Activated CD4-positive, alpha-beta T cell treated with anti-CD3 and anti-CD28 coated beads for 36 hours (primary cell): ENCODE measurements around the gene ANTKMT. TPM values are rescaled to one million over a fixed set of nuclear protein-coding genes. Genes with fewer than 3 reads are reported as not detected.

Experiments used
- ATAC-seq: fragments of 200-7000 bp; cut with Tn5 transposase; one replicate; pipeline ENCODE4 v1.10.0; 2021; ENCODE audit warnings: mild to moderate bottlenecking, moderate library complexity
- CTCF ChIA-PET: fragments of 350-600 bp; sonication (Branson Sonifier 250); formaldehyde crosslinking; loops from one replicate; lab custom pipeline; 2021; ENCODE audit warnings: antibody characterized with exemption; lab: Charles Lee
- POLR2A ChIA-PET: fragments of 350-600 bp; sonication (Branson Sonifier 250); formaldehyde crosslinking; loops from one replicate; lab custom pipeline; 2021; ENCODE audit warnings: antibody characterized with exemption, inconsistent platforms; lab: Charles Lee
- DNase-seq: peaks from one replicate; pipeline ENCODE4 v3.0.0-alpha.2; 2020
- H3K27ac Mint-ChIP-seq: one replicate; pipeline ENCODE4 v1.8.0; 2021; ENCODE audit warnings: mixed read lengths
- H3K27me3 Mint-ChIP-seq: one replicate; pipeline ENCODE4 v1.8.0; 2021; ENCODE audit warnings: mixed read lengths
- H3K36me3 Mint-ChIP-seq: one replicate; pipeline ENCODE4 v1.8.0; 2021; ENCODE audit warnings: low read depth, mixed read lengths
- H3K4me1 Mint-ChIP-seq: one replicate; pipeline ENCODE4 v1.8.0; 2021; ENCODE audit warnings: mixed read lengths
- H3K4me3 Mint-ChIP-seq: one replicate; pipeline ENCODE4 v1.8.0; 2021; ENCODE audit warnings: mild to moderate bottlenecking, moderate library complexity, mixed read lengths
- H3K9me3 Mint-ChIP-seq: one replicate; pipeline ENCODE4 v1.8.0; 2021; ENCODE audit warnings: low read depth, mixed read lengths
- intact Hi-C, 2 experiments: fragments of 100-400 bp; cut with DNase I in 1 of 2; cut with micrococcal nuclease in 1 of 2; formaldehyde crosslinking; loops; one replicate each; pipeline versions ENCODE4 v1.14.2 to v1.15.1; 2022 to 2024; cut with DNase I, micrococcal nuclease
- total RNA-seq, 2 experiments: library from RNA; stranded (reverse); gene quantifications; one replicate each; pipeline ENCODE4 v1.2.3, GENCODE V29; 2021

The ANTKMT gene
- total RNA-seq, 2 experiments from 2014 or later: 13.3 to 27.0 TPM

GRCh38 chr16:730666-731509, 9.9 kb downstream of the ANTKMT start:
- no peak overlapping the region for H3K4me3 Mint-ChIP-seq
- ATAC-seq: no peak
- H3K9me3 Mint-ChIP-seq: no peaks in the 10 kb centered on the region
- POLR2A ChIA-PET: no interaction called here
- no peaks in the 10 kb centered on the region for H3K27me3 Mint-ChIP-seq
- peaks cover 17% of the 10 kb centered on the region for H3K36me3 Mint-ChIP-seq
- intact Hi-C loops: loop anchor here in 1 of 2 experiments (5.0 kb wide), 1 partner anchor 581 kb away; no protein-coding TSS in a partner anchor
- no peak overlapping the region for H3K27ac Mint-ChIP-seq
- H3K4me1 Mint-ChIP-seq: peaks cover 10% of the 10 kb centered on the region
- no peak for DNase-seq
- CTCF ChIA-PET: interaction anchor here (0.6 to 1.7 kb wide), 2 partner anchors 10 to 1862 kb away, joined by 3 to 7 read pairs; partner anchors contain the start of gene ANTKMT

- Mint-ChIP-seq H3K27me3 (no peaks in the 10 kb centered on the region), H3K36me3 (peaks cover 22% of the 10 kb centered on the region), H3K9me3 (no peaks in the 10 kb centered on the region), H3K4me1 (peaks cover 17% of the 10 kb centered on the region), H3K27ac (no peak overlapping the region), H3K4me3 (no peak overlapping the region)
- DNase-seq (no peak), ATAC-seq (no peak)
- intact Hi-C loops: loop anchor here in 1 of 2 experiments (5.0 kb wide), 1 partner anchor 580 kb away; no protein-coding TSS in a partner anchor
- ChIA-PET POLR2A (no interaction called here), CTCF (interaction anchor here (0.9 to 1.1 kb wide), 2 partner anchors 9 to 20 kb away, joined by 3 to 4 read pairs; no protein-coding TSS in a partner anchor)
These were observed 11.4 kb downstream of the ANTKMT start for GRCh38 chr16:732332-732731.

- DNase-seq: peak; percentile 27
- Mint-ChIP-seq H3K27me3 (no peaks in the 10 kb centered on the region), H3K36me3 (peaks cover 25% of the 10 kb centered on the region), H3K4me3 (no peak overlapping the region), H3K27ac (no peak overlapping the region), H3K9me3 (no peaks in the 10 kb centered on the region), H3K4me1 (peaks cover 20% of the 10 kb centered on the region)
- intact Hi-C loops: loop anchor here in 1 of 2 experiments (5.0 kb wide), 1 partner anchor 579 kb away; no protein-coding TSS in a partner anchor
- ChIA-PET POLR2A (no interaction called here), CTCF (interaction anchor here (0.5 to 1.1 kb wide), 2 partner anchors 10 to 279 kb away, joined by 3 to 4 read pairs; no protein-coding TSS in a partner anchor)
- ATAC-seq: no peak
These were observed 12.0 kb downstream of the ANTKMT start for GRCh38 chr16:732936-733335.

GRCh38 chr16:733382-734207, 12.6 kb downstream of the ANTKMT start:
- H3K27me3 Mint-ChIP-seq: no peaks in the 10 kb centered on the region
- DNase-seq (peak; percentile 57), ATAC-seq (no peak)
- H3K36me3 Mint-ChIP-seq: peaks cover 27% of the 10 kb centered on the region
- H3K4me1 Mint-ChIP-seq: peaks cover 20% of the 10 kb centered on the region
- H3K27ac Mint-ChIP-seq: no peak overlapping the region
- no peaks in the 10 kb centered on the region for H3K9me3 Mint-ChIP-seq
- ChIA-PET CTCF (interaction anchor here (0.5 to 1.1 kb wide), 2 partner anchors 11 to 280 kb away, joined by 3 to 4 read pairs; no protein-coding TSS in a partner anchor), POLR2A (no interaction called here)
- intact Hi-C loops: loop anchor here in 1 of 2 experiments (5.0 kb wide), 1 partner anchor 579 kb away; no protein-coding TSS in a partner anchor
- H3K4me3 Mint-ChIP-seq: no peak overlapping the region

- Mint-ChIP-seq H3K27ac (no peak overlapping the region), H3K4me3 (no peak overlapping the region), H3K9me3 (no peaks in the 10 kb centered on the region), H3K4me1 (peaks cover 23% of the 10 kb centered on the region), H3K36me3 (peaks cover 27% of the 10 kb centered on the region), H3K27me3 (no peaks in the 10 kb centered on the region)
- DNase-seq (no peak), ATAC-seq (no peak)
- intact Hi-C loops: loop anchor here in 1 of 2 experiments (5.0 kb wide), 1 partner anchor 578 kb away; no protein-coding TSS in a partner anchor
- POLR2A ChIA-PET: no interaction called here
- CTCF ChIA-PET: interaction anchor here (0.7 kb wide), 1 partner anchor 32 kb away, joined by 3 read pairs; no protein-coding TSS in a partner anchor
These were observed 13.4 kb downstream of the ANTKMT start for GRCh38 chr16:734208-734980.

GRCh38 chr16:734981-735881, 14.3 kb downstream of the ANTKMT start:
- Mint-ChIP-seq H3K4me1 (peaks cover 30% of the 10 kb centered on the region), H3K27me3 (no peaks in the 10 kb centered on the region), H3K36me3 (peaks cover 27% of the 10 kb centered on the region), H3K4me3 (no peak overlapping the region), H3K27ac (peak overlapping the region; percentile 49), H3K9me3 (no peaks in the 10 kb centered on the region)
- ATAC-seq (no peak), DNase-seq (peak; percentile 36)
- ChIA-PET CTCF (interaction anchor here (0.6 to 2.1 kb wide), 4 partner anchors 8 to 33 kb away, joined by 3 to 15 read pairs (median 5); partner anchors contain the start of gene ANTKMT), POLR2A (interaction anchor here (1.3 kb wide), 1 partner anchor 53 kb away, joined by 4 read pairs; the partner anchor contains the start of genes CHTF18 and RPUSD1)
- intact Hi-C loops: loop anchor here in 1 of 2 experiments (5.0 kb wide), 1 partner anchor 577 kb away; no protein-coding TSS in a partner anchor

- H3K4me3 Mint-ChIP-seq: peak overlapping the region; percentile 33
- DNase-seq (peak; percentile 89), ATAC-seq (peak; percentile 90)
- H3K4me1 Mint-ChIP-seq: peaks cover 30% of the 10 kb centered on the region
- intact Hi-C loops: loop anchor here in 1 of 2 experiments (1.0 kb wide), 2 partner anchors 15 to 21 kb away; partner anchors contain the start of genes ANTKMT and METRN
- H3K36me3 Mint-ChIP-seq: peaks cover 27% of the 10 kb centered on the region
- ChIA-PET CTCF (interaction anchor here (0.6 to 2.1 kb wide), 5 partner anchors 9 to 76 kb away, joined by 3 to 15 read pairs (median 3); partner anchors contain the start of genes ANTKMT and RHOT2), POLR2A (interaction anchor here (1.3 kb wide), 1 partner anchor 52 kb away, joined by 4 read pairs; the partner anchor contains the start of genes CHTF18 and RPUSD1)
- H3K9me3 Mint-ChIP-seq: no peaks in the 10 kb centered on the region
- no peaks in the 10 kb centered on the region for H3K27me3 Mint-ChIP-seq
- peak overlapping the region; percentile 59 for H3K27ac Mint-ChIP-seq
These were observed 15.1 kb downstream of the ANTKMT start for GRCh38 chr16:735982-736453.

GRCh38 chr16:736936-737481, 16.1 kb downstream of the ANTKMT start:
- ChIA-PET POLR2A (no interaction called here), CTCF (interaction anchor here (1.1 to 2.1 kb wide), 3 partner anchors 17 to 69 kb away, joined by 3 to 15 read pairs (median 7); partner anchors contain the start of genes ANTKMT and RHOT2)
- Mint-ChIP-seq H3K9me3 (no peaks in the 10 kb centered on the region), H3K4me1 (peaks cover 30% of the 10 kb centered on the region), H3K27me3 (no peaks in the 10 kb centered on the region), H3K27ac (no peak overlapping the region), H3K4me3 (no peak overlapping the region), H3K36me3 (peaks cover 27% of the 10 kb centered on the region)
- DNase-seq: no peak
- no peak for ATAC-seq
- intact Hi-C loops: loop anchor here in 1 of 2 experiments (1.0 kb wide), 2 partner anchors 16 to 22 kb away; partner anchors contain the start of genes ANTKMT and METRN
